Ectodermal cell (in vitro differentiated cells): ENCODE measurements around the gene EIF4E1B.

Experiments used
- H3K27ac ChIP-seq: 2 replicates; pipeline ENCODE4 v1.7.0; 2013; ENCODE audit warnings: mild to moderate bottlenecking, low read depth, low read length; ENCODE audit not compliant: insufficient read depth, poor library complexity, severe bottlenecking
- H3K27me3 ChIP-seq: 2 replicates; pipeline ENCODE4 v1.7.0; 2013; ENCODE audit warnings: mild to moderate bottlenecking, low read length; ENCODE audit not compliant: insufficient read depth, control insufficient read depth, poor library complexity, severe bottlenecking
- H3K36me3 ChIP-seq: one replicate; pipeline ENCODE4 v1.7.0; 2013; ENCODE audit warnings: low read length; ENCODE audit not compliant: control insufficient read depth, insufficient read depth
- H3K4me1 ChIP-seq: one replicate; pipeline ENCODE4 v1.7.0; 2013; ENCODE audit warnings: low read length; ENCODE audit not compliant: control insufficient read depth, insufficient read depth
- H3K4me3 ChIP-seq: 2 replicates; pipeline ENCODE4 v1.7.0; 2013; ENCODE audit warnings: low read depth, low read length, control low read depth; ENCODE audit not compliant: insufficient read depth
- H3K9me3 ChIP-seq: 2 replicates; pipeline ENCODE4 v1.7.0; 2013; ENCODE audit warnings: mild to moderate bottlenecking, low read length, moderate library complexity; ENCODE audit not compliant: control insufficient read depth
- WGBS, 2 experiments: methylation state at CpG; one replicate each; pipeline ENCODE4 v1.1.7; 2013; ENCODE audit warnings: missing lambda C conversion rate in 2 of 2; 5-methylcytosine and 5-hydroxymethylcytosine counted together

The EIF4E1B gene

DNA sequence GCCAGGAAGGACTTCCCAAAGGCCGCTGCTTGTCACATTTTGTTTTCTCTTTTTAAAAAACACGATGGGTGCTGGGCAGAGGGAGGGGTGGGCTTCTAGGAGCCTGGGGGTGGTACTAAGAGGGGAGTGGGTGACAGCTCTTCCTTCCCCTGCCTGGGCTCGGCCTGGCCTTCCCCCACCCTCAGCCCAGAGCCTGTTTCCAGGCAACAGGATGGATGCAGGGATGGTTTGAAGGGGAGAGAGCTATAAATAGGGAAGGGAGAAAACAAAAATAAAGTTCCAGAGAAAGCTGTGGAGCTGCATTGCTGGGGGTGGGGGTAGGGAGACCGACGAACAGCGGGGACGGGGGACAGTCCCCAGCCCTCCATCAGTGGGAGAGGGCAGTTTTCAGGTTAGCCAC is 14.0 kb upstream of the EIF4E1B start:
- no peak overlapping the region for H3K4me3 ChIP-seq

DNA sequence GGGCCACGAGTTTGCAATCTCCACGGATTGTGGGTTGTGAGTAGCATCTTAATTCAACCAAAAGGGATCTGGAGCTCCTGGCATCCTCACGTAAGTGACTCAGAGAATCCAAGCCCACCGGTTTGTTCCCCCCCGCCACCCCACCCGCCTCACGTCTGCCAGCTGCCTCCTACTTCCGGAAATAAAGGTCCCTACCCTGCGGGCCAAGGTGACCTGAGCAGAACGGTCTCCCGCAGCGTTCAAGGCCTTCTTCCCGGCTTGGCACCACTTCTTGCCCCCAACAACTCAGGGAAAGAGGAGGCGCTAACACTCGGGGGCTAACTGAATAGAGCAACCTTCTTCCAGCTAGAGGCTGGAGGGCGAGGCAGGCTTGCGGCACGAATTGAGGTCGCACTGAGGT is 11.7 kb upstream of the EIF4E1B start:
- Histone ChIP-seq H3K36me3 (no peaks in the 10 kb centered on the region), H3K9me3 (no peaks in the 10 kb centered on the region), H3K27me3 (peaks cover 62% of the 10 kb centered on the region), H3K4me3 (no peak overlapping the region), H3K4me1 (peaks cover 11% of the 10 kb centered on the region), H3K27ac (no peak overlapping the region)
- WGBS, 2 experiments = 52 to 57% methylated on average over 19 of the region's 19 CpGs

More for the DNA sequence above, 14.0 kb upstream of the EIF4E1B start:
- WGBS, 2 experiments = 82 to 83% methylated on average over 7 of the region's 7 CpGs
- no peaks in the 10 kb centered on the region for H3K36me3 ChIP-seq
- no peaks in the 10 kb centered on the region for H3K9me3 ChIP-seq
- H3K4me1 ChIP-seq = peaks cover 11% of the 10 kb centered on the region
- H3K27ac ChIP-seq = no peak overlapping the region
- peaks cover 63% of the 10 kb centered on the region for H3K27me3 ChIP-seq

DNA sequence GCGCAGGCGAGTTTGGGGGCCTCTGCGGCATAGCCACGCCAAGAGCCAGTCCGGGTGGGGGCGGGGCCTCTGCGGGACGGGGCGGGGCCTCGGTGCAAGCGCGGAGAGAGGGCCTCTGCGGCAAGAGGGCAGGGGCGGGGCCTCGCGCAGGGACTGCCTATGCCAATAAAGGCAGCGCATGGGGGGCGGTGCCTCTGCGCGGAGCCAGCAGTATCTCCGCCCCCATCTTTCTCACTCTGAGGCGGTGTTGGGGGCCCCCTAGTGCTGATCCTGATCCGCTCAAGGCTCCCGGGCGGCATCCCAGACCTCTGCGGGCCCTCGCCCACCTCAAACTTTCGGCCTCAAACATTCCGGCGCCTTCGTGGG is 11.3 kb upstream of the EIF4E1B start:
- no peaks in the 10 kb centered on the region for H3K36me3 ChIP-seq
- no peak overlapping the region for H3K4me3 ChIP-seq
- 6 to 7% methylated on average over 31 of the region's 31 CpGs for WGBS, 2 experiments
- peaks cover 62% of the 10 kb centered on the region for H3K27me3 ChIP-seq
- no peaks in the 10 kb centered on the region for H3K9me3 ChIP-seq
- no peak overlapping the region for H3K27ac ChIP-seq
- H3K4me1 ChIP-seq = peaks cover 11% of the 10 kb centered on the region

GRCh38 chr5:176619569-176620332 is 10.7 kb upstream of the EIF4E1B start:
- 57 to 58% methylated on average over 59 of the region's 59 CpGs for WGBS, 2 experiments
- Histone ChIP-seq H3K27ac (no peak overlapping the region), H3K4me1 (peaks cover 11% of the 10 kb centered on the region), H3K36me3 (no peaks in the 10 kb centered on the region), H3K9me3 (no peaks in the 10 kb centered on the region), H3K27me3 (peaks cover 62% of the 10 kb centered on the region), H3K4me3 (no peak overlapping the region)

DNA sequence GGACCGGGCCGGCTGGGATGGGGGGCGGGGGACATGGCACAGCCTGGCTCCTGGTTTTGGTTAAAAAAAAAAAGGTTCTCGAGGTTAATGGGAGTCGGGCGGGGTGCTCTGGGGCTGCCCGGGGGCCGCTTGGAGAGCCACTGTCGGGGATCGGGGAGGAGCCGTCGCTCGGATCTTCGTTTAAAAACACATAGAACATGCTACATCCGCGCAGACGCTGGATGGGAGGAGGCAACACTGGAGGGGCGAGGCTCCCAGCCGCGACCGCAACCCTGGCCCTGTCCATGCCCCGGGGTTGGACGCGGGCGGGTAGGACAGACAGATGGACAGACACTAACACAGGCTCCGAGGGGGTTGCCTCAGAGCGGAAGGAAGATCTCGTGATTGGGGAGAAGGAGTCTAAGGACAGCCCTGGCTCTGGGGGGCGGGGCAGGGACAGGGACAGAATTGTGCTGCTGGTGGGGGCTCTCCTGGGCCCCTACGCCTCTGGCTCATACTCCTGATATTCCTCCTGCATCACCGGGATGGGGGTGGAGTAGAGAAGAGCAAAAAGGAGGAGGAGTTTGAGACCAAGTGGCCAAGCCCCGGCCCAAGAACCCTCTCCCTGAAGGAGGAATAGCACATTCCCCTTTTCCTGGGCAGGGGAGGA is 10.0 kb upstream of the EIF4E1B start:
- no peak overlapping the region for H3K4me3 ChIP-seq
- peaks cover 66% of the 10 kb centered on the region for H3K27me3 ChIP-seq
- peaks cover 11% of the 10 kb centered on the region for H3K4me1 ChIP-seq
- no peaks in the 10 kb centered on the region for H3K36me3 ChIP-seq
- H3K27ac ChIP-seq = no peak overlapping the region
- 55% methylated on average over 32 of the region's 32 CpGs for WGBS, 2 experiments
- H3K9me3 ChIP-seq = no peaks in the 10 kb centered on the region

- H3K4me3 ChIP-seq = no peak overlapping the region
- 90% methylated on average over 13 of the region's 13 CpGs for WGBS, 2 experiments
- H3K36me3 ChIP-seq = no peaks in the 10 kb centered on the region
- peaks cover 71% of the 10 kb centered on the region for H3K27me3 ChIP-seq
- peaks cover 17% of the 10 kb centered on the region for H3K4me1 ChIP-seq
- H3K27ac ChIP-seq = no peak overlapping the region
- no peaks in the 10 kb centered on the region for H3K9me3 ChIP-seq
These were observed 8.8 kb upstream of the EIF4E1B start for GRCh38 chr5:176621661-176622079.

- Histone ChIP-seq H3K27ac (no peak overlapping the region), H3K4me3 (no peak overlapping the region), H3K36me3 (no peaks in the 10 kb centered on the region), H3K9me3 (no peaks in the 10 kb centered on the region), H3K27me3 (peaks cover 72% of the 10 kb centered on the region), H3K4me1 (peaks cover 17% of the 10 kb centered on the region)
- 88 to 92% methylated on average over 4 of the region's 4 CpGs for WGBS, 2 experiments
These were observed 6.3 kb upstream of the EIF4E1B start for GRCh38 chr5:176624142-176624541.

DNA sequence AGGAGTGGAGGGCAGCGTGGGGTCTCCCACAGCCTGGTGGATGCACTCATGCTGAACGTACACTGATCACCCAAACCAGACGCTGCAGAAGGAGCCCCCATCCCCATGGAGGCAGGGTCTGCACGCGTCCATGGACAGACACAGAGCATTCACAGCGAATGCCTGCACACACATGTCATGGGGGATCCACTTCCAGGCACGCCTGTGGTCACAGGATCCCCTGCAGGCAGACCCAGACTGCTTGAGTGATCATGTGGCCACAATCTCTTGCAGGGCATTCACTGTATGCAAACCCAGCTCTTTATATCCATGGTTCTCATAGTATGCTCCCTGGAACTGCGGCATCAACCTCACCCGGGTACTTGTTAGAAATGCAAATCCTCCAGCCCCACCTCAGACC is 5.5 kb upstream of the EIF4E1B start:
- H3K27me3 ChIP-seq = peaks cover 72% of the 10 kb centered on the region
- H3K4me1 ChIP-seq = peaks cover 20% of the 10 kb centered on the region
- no peaks in the 10 kb centered on the region for H3K9me3 ChIP-seq
- WGBS, 2 experiments = 82 to 85% methylated on average over 9 of the region's 9 CpGs
- H3K27ac ChIP-seq = no peak overlapping the region
- no peaks in the 10 kb centered on the region for H3K36me3 ChIP-seq
- H3K4me3 ChIP-seq = no peak overlapping the region

GRCh38 chr5:176625512-176625911 is 5.0 kb upstream of the EIF4E1B start:
- H3K27me3 ChIP-seq = peaks cover 72% of the 10 kb centered on the region

DNA sequence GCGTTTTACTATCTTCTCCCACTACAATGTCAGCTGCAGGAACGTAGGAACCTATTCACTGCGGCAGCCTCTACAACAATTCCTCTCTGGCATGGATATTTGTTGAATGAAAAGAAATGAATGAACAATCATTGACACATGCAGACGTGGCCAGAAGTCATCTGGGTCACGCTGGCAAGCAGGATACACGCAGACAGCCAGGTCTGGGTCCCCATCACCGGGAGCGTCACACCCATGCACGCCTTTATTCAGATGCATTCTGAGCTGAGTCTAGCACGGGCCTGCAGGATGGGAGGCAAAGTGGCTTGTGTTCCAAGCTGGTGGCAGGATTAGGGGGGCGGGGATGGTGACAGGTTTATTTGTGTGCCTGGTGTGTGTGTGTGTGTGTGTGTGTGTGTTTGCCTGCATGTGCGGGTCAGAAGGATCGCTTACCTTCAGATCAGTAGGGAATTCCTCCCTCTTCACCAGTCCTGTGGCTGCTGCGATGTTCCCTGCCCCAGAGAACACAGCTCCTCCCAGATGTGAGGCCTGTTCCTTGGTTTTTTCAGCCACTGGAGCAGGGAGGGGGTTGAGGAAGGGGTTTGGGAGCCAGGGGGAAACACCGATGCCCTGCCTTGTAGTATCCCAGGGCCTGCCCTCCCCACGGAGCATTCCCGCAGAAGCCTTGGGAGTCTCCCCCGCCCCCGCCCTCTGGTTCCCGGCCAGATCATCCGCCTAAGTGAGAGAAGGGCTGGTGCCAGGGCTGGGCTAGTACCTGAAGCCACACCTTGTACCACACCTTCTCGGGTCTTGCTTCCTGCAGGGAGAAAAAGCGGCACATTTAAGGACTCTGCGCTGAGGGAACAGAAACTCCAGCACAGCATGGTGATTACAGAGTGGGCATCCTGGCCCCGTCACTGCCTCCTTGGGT is 4.3 kb upstream of the EIF4E1B start:
- Histone ChIP-seq H3K4me3 (no peak overlapping the region), H3K4me1 (peaks cover 23% of the 10 kb centered on the region), H3K9me3 (no peaks in the 10 kb centered on the region), H3K36me3 (no peaks in the 10 kb centered on the region), H3K27me3 (peaks cover 72% of the 10 kb centered on the region), H3K27ac (no peak overlapping the region)
- WGBS, 2 experiments = 72 to 74% methylated on average over 25 of the region's 25 CpGs

More at GRCh38 chr5:176625512-176625911, 5.0 kb upstream of the EIF4E1B start:
- Histone ChIP-seq H3K36me3 (no peaks in the 10 kb centered on the region), H3K9me3 (no peaks in the 10 kb centered on the region), H3K4me3 (no peak overlapping the region), H3K4me1 (peaks cover 19% of the 10 kb centered on the region), H3K27ac (no peak overlapping the region)
- WGBS, 2 experiments = 89 to 90% methylated on average over 2 of the region's 2 CpGs
